ENCODE results near the gene SRRM2. TPM values are rescaled to one million over a fixed set of nuclear protein-coding genes. Genes with fewer than 3 reads are reported as not detected.
A peak's percentile ranks its signal among the peaks of the same experiment; 100 is the strongest.

SRRM2 gene
- total and polyA plus RNA-seq, 9 of the 15 experiments (the other 6 are each of a cell fraction or from before 2014, with no cell fraction given), result 26.7 to 563 (median 81.1) TPM

- TF ChIP-seq ZNF318 (IDR thresholded peaks at IDR 0.05; ENCODE audit: borderline replicate concordance in 1 of 2, low read depth in 1 of 2) (peak in 1 of 2 experiments; percentile 80; a peak in 2 of 4 replicates), L3MBTL2 (IDR thresholded peaks at IDR 0.05) (peak; percentile 54), MITF (IDR thresholded peaks at IDR 0.05) (peak; percentile 78; the same call in 1 of the 2 replicates), TOE1 (IDR thresholded peaks at IDR 0.05; ENCODE audit: borderline replicate concordance) (peak; percentile 45; the same call in 1 of the 2 replicates), TOE1 (CRISPR knock-in tag; IDR thresholded peaks at IDR 0.05; ENCODE audit: borderline replicate concordance, low read depth) (no peak), SMARCC2 (IDR thresholded peaks at IDR 0.05; ENCODE audit: low read depth) (peak; percentile 26; the same call in 1 of the 2 replicates), TAF15 (IDR thresholded peaks at IDR 0.05; ENCODE audit: low read depth, low read length) (no peak), HMGN3 (IDR thresholded peaks at IDR 0.05; ENCODE audit: borderline replicate concordance, extremely low read depth, insufficient read length, low read depth, low read length) (no peak), SMAD4 (CRISPR knock-in tag; conservative IDR thresholded peaks at IDR 0.05) (0 out of 2 replicates have a peak, but pooled peaks have one; percentile 30), DPF2 (IDR thresholded peaks at IDR 0.05) (peak; percentile 59; the same call in 1 of the 2 replicates), HDAC1 (IDR thresholded peaks at IDR 0.05) (0 out of 4 replicates have a peak, but pooled peaks of 1 of the 2 experiments have one; percentile 18)
- TF ChIP-seq, protein P1, sequence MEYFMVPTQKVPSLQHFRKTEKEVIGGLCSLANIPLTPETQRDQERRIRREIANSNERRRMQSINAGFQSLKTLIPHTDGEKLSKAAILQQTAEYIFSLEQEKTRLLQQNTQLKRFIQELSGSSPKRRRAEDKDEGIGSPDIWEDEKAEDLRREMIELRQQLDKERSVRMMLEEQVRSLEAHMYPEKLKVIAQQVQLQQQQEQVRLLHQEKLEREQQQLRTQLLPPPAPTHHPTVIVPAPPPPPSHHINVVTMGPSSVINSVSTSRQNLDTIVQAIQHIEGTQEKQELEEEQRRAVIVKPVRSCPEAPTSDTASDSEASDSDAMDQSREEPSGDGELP (CRISPR knock-in tag; IDR thresholded peaks at IDR 0.05; ENCODE audit: borderline replicate concordance), result peak; percentile 76
- TF ChIP-seq, protein P2, sequence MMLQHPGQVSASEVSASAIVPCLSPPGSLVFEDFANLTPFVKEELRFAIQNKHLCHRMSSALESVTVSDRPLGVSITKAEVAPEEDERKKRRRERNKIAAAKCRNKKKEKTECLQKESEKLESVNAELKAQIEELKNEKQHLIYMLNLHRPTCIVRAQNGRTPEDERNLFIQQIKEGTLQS (IDR thresholded peaks at IDR 0.05), result peak; percentile 89
- TF ChIP-seq, protein P2 (CRISPR knock-in tag; conservative IDR thresholded peaks at IDR 0.05), result no peak
These were observed 43.1 kb downstream of the SRRM2 start (continued) for GRCh38 chr16:2795395-2796143.
